ENCODE measurements around the gene RNFT1. TPM values are rescaled to one million over a fixed set of nuclear protein-coding genes. Genes with fewer than 3 reads are reported as not detected.

RNFT1 gene
- total RNA-seq, 2 experiments from 2014 or later = 17.2 to 27.2 TPM

- no peaks in the 10 kb centered on the region for H4K20me1 ChIP-seq (ENCODE audit: insufficient read depth, low read length)
- TF ChIP-seq CTCF (conservative IDR thresholded peaks at IDR 0.05; ENCODE audit: low read length) = peak; percentile 93
- TF ChIP-seq EZH2phosphoT487 (IDR thresholded peaks at IDR 0.05; ENCODE audit: borderline replicate concordance, low read depth, low read length) = no peak
- H2AFZ ChIP-seq (ENCODE audit: low read length) = no peak overlapping the region
- H3K9me3 ChIP-seq (ENCODE audit: low read length) = no peaks in the 10 kb centered on the region
- ChIA-PET CTCF (ENCODE audit: unreplicated experiment) (interaction anchor here (0.6 kb wide), 1 partner anchor 119 kb away, joined by 3 read pairs; no protein-coding TSS in a partner anchor), POLR2A (interaction anchor here (0.9 to 1.8 kb wide), 3 partner anchors 10 to 125 kb away, joined by 3 read pairs; no protein-coding TSS in a partner anchor)
- intact Hi-C loops (cut with micrococcal nuclease; ENCODE audit: unreplicated experiment) = loop anchor here (5.0 kb wide), 2 partner anchors 123 to 157 kb away; no protein-coding TSS in a partner anchor
- DNase-seq (ENCODE audit: low spot score) = peak; percentile 67
- no peak overlapping the region for H3K4me3 ChIP-seq (ENCODE audit: low read depth, low read length, poor library complexity, severe bottlenecking)
- no TSS peak for BruUV-seq (replicated peaks)
- H3K9me2 ChIP-seq (ENCODE audit: insufficient read depth, low read length) = no peaks in the 10 kb centered on the region
- no peaks in the 10 kb centered on the region for H3K4me1 ChIP-seq (ENCODE audit: insufficient read depth, low read length, poor library complexity, severe bottlenecking)
- H3K36me3 ChIP-seq (ENCODE audit: insufficient read depth, low read length) = peaks cover 74% of the 10 kb centered on the region
- H3K27ac ChIP-seq (ENCODE audit: low read depth, low read length, poor library complexity, severe bottlenecking) = no peak overlapping the region
- no peak overlapping the region for H3K4me2 ChIP-seq (ENCODE audit: low read length)
- H3K79me2 ChIP-seq (ENCODE audit: insufficient read depth, low read depth, low read length) = 0 out of 2 replicates have a peak, but pooled peaks cover 3% of the 10 kb centered on the region
These were observed 50.2 kb downstream of the RNFT1 start for GRCh38 chr17:59914274-59914854.

- Histone ChIP-seq H3K9me3 (ENCODE audit: low read length) (no peaks in the 10 kb centered on the region), H3K4me1 (ENCODE audit: insufficient read depth, low read length, poor library complexity, severe bottlenecking) (no peaks in the 10 kb centered on the region), H3K9me2 (ENCODE audit: insufficient read depth, low read length) (no peaks in the 10 kb centered on the region), H3K27ac (ENCODE audit: low read depth, low read length, poor library complexity, severe bottlenecking) (no peak overlapping the region), H3K36me3 (ENCODE audit: insufficient read depth, low read length) (peaks cover 47% of the 10 kb centered on the region), H2AFZ (ENCODE audit: low read length) (no peak overlapping the region), H4K20me1 (ENCODE audit: insufficient read depth, low read length) (no peaks in the 10 kb centered on the region), H3K4me3 (ENCODE audit: low read depth, low read length, poor library complexity, severe bottlenecking) (no peak overlapping the region), H3K79me2 (ENCODE audit: insufficient read depth, low read depth, low read length) (peaks cover 51% of the 10 kb centered on the region), H3K4me2 (ENCODE audit: low read length) (no peak overlapping the region)
- no peak for DNase-seq (ENCODE audit: low spot score)
- no TSS peak for BruUV-seq (replicated peaks)
- ChIA-PET CTCF (ENCODE audit: unreplicated experiment) (no interaction called here), POLR2A (no interaction called here)
- intact Hi-C loops (cut with micrococcal nuclease; ENCODE audit: unreplicated experiment) = no loop called here
- no peak for TF ChIP-seq CTCF (conservative IDR thresholded peaks at IDR 0.05; ENCODE audit: low read length)
- no peak for TF ChIP-seq EZH2phosphoT487 (IDR thresholded peaks at IDR 0.05; ENCODE audit: borderline replicate concordance, low read depth, low read length)
These were observed 57.1 kb downstream of the RNFT1 start for GRCh38 chr17:59907467-59907866.

GRCh38 chr17:59903455-59903854 lies 61.1 kb downstream of the RNFT1 start:
- no peaks in the 10 kb centered on the region for H4K20me1 ChIP-seq (ENCODE audit: insufficient read depth, low read length)
- ChIA-PET CTCF (ENCODE audit: unreplicated experiment) (no interaction called here), POLR2A (interaction anchor here (0.6 kb wide), 1 partner anchor 58 kb away, joined by 4 read pairs; no protein-coding TSS in a partner anchor)
- H2AFZ ChIP-seq (ENCODE audit: low read length) = no peak overlapping the region
- no peak for DNase-seq (ENCODE audit: low spot score)
- no TSS peak for BruUV-seq (replicated peaks)
- intact Hi-C loops (cut with micrococcal nuclease; ENCODE audit: unreplicated experiment) = no loop called here
- H3K4me2 ChIP-seq (ENCODE audit: low read length) = no peak overlapping the region
- no peak overlapping the region for H3K27ac ChIP-seq (ENCODE audit: low read depth, low read length, poor library complexity, severe bottlenecking)
- peaks cover 86% of the 10 kb centered on the region for H3K79me2 ChIP-seq (ENCODE audit: insufficient read depth, low read depth, low read length)
- peaks cover 62% of the 10 kb centered on the region for H3K36me3 ChIP-seq (ENCODE audit: insufficient read depth, low read length)
- H3K9me2 ChIP-seq (ENCODE audit: insufficient read depth, low read length) = no peaks in the 10 kb centered on the region
- H3K4me3 ChIP-seq (ENCODE audit: low read depth, low read length, poor library complexity, severe bottlenecking) = no peak overlapping the region
- no peaks in the 10 kb centered on the region for H3K4me1 ChIP-seq (ENCODE audit: insufficient read depth, low read length, poor library complexity, severe bottlenecking)
- TF ChIP-seq CTCF (conservative IDR thresholded peaks at IDR 0.05; ENCODE audit: low read length) = no peak
- no peaks in the 10 kb centered on the region for H3K9me3 ChIP-seq (ENCODE audit: low read length)
